HEK293 (cell line): ENCODE measurements around the gene RNF217.

Experiments used
- CTCF ChIA-PET: fragments of 350-600 bp; formaldehyde crosslinking; extraction: SDS; loops from one replicate; lab custom pipeline; 2021; ENCODE audit warnings: antibody characterized with exemption; lab: Yijun Ruan, JAX
- POLR2A ChIA-PET: fragments of 300-600 bp; formaldehyde crosslinking; extraction: SDS; loops from one replicate; lab custom pipeline; 2020; ENCODE audit warnings: antibody characterized with exemption, inconsistent platforms; lab: Yijun Ruan, JAX
- H3K27ac ChIP-seq: fragments of 200-500 bp; sonication (Bioruptor generic); 2 replicates; pipeline ENCODE4 v1.5.1; 2014; ENCODE audit warnings: low read depth, low read length, control low read depth, inconsistent platforms; ENCODE audit errors: extremely low read depth
- H3K36me3 ChIP-seq, 2 experiments: fragments of 200-500 bp in 1 of 2; sonication (Bioruptor generic) in 1 of 2; 1 replicate in 1 of 2; 2 replicates in 1 of 2; pipeline ENCODE4 v1.5.1; 2014 to 2017; ENCODE audit warnings: inconsistent platforms in 2 of 2, low read length in 2 of 2; ENCODE audit not compliant: control insufficient read depth in 2 of 2, insufficient read depth in 1 of 2
- H3K4me1 ChIP-seq: fragments of 200-500 bp; sonication (Bioruptor generic); 2 replicates; pipeline ENCODE4 v1.5.1; 2014; ENCODE audit warnings: mild to moderate bottlenecking, low read length, inconsistent platforms; ENCODE audit not compliant: control insufficient read depth, insufficient read depth
- H3K4me3 ChIP-seq: 2 replicates; pipeline ENCODE4 v1.5.1; 2011; ENCODE audit warnings: low read depth, mild to moderate bottlenecking, control low read depth, low read length, moderate library complexity
- H3K9me3 ChIP-seq: fragments of 200-500 bp; sonication (Bioruptor generic); 2 replicates; pipeline ENCODE4 v1.5.1; 2014; ENCODE audit warnings: low read depth, low read length, inconsistent platforms; ENCODE audit not compliant: control insufficient read depth, insufficient read depth
- MZF1 ChIP-seq: fragments of 450-650 bp; formaldehyde crosslinking; IDR thresholded peaks from 2 replicates; pipeline ENCODE4 v1.5.1; 2017; ENCODE audit warnings: missing biosample characterization, missing genetic modification characterization, borderline replicate concordance
- PRDM1 ChIP-seq: fragments of 450-650 bp; formaldehyde crosslinking; IDR thresholded peaks from 2 replicates; pipeline ENCODE4; 2016; ENCODE audit warnings: missing biosample characterization, missing genetic modification characterization
- SCRT1 ChIP-seq: fragments of 450-650 bp; formaldehyde crosslinking; IDR thresholded peaks from 2 replicates; pipeline ENCODE4 v1.5.1; 2016; ENCODE audit warnings: missing biosample characterization, missing genetic modification characterization, borderline replicate concordance
- SP2 ChIP-seq: fragments of 450-650 bp; formaldehyde crosslinking; IDR thresholded peaks from 2 replicates; pipeline ENCODE4 v1.5.1; 2016; ENCODE audit warnings: missing biosample characterization, missing genetic modification characterization
- SP3 ChIP-seq: fragments of 450-650 bp; formaldehyde crosslinking; IDR thresholded peaks from 2 replicates; pipeline ENCODE4 v1.5.1; 2016; ENCODE audit warnings: missing biosample characterization, missing genetic modification characterization
- SP7 ChIP-seq: fragments of 450-650 bp; formaldehyde crosslinking; IDR thresholded peaks from 2 replicates; pipeline ENCODE4 v1.5.1; 2016; ENCODE audit warnings: missing biosample characterization, missing genetic modification characterization
- ZBTB21 ChIP-seq: fragments of 450-650 bp; formaldehyde crosslinking; IDR thresholded peaks from 2 replicates; pipeline ENCODE4 v1.5.1; 2017; ENCODE audit warnings: missing biosample characterization, missing genetic modification characterization
- ZNF121 ChIP-seq: fragments of 450-650 bp; formaldehyde crosslinking; IDR thresholded peaks from 2 replicates; pipeline ENCODE4 v1.5.1; 2016; ENCODE audit warnings: missing biosample characterization, missing genetic modification characterization
- ZNF366 ChIP-seq: fragments of 450-650 bp; formaldehyde crosslinking; conservative IDR thresholded peaks from 2 replicates; pipeline ENCODE4 v1.5.1; 2016; ENCODE audit warnings: missing biosample characterization, missing genetic modification characterization
- ZNF561 ChIP-seq: fragments of 450-650 bp; IDR thresholded peaks from 2 replicates; pipeline ENCODE4 v1.5.1; 2018; ENCODE audit warnings: missing biosample characterization, missing genetic modification characterization, borderline replicate concordance
- ZNF658 ChIP-seq: fragments of 450-650 bp; formaldehyde crosslinking; IDR thresholded peaks from 2 replicates; pipeline ENCODE4; 2016; ENCODE audit warnings: missing biosample characterization, missing genetic modification characterization
- ZNF660 ChIP-seq: fragments of 450-650 bp; IDR thresholded peaks from 2 replicates; pipeline ENCODE4 v1.5.1; 2018; ENCODE audit warnings: missing biosample characterization, mild to moderate bottlenecking, missing genetic modification characterization
- ZNF747 ChIP-seq: fragments of 450-650 bp; formaldehyde crosslinking; IDR thresholded peaks from 2 replicates; pipeline ENCODE4 v1.5.1; 2016; ENCODE audit warnings: missing biosample characterization, missing genetic modification characterization
- ZNF768 ChIP-seq: fragments of 450-650 bp; formaldehyde crosslinking; IDR thresholded peaks from 2 replicates; pipeline ENCODE4 v1.5.1; 2018; ENCODE audit warnings: missing biosample characterization, mild to moderate bottlenecking, missing genetic modification characterization
- TF ChIP-seq, protein P1 (sequence below): fragments of 450-650 bp; formaldehyde crosslinking; conservative IDR thresholded peaks from 2 replicates; pipeline ENCODE4 v1.5.1; 2016; ENCODE audit warnings: low read depth, missing biosample characterization, missing genetic modification characterization
- TF ChIP-seq, protein P2 (sequence below): fragments of 450-650 bp; formaldehyde crosslinking; IDR thresholded peaks from 2 replicates; pipeline ENCODE4 v1.5.1; 2016; ENCODE audit warnings: missing biosample characterization, missing genetic modification characterization
- TF ChIP-seq, protein P3 (sequence below): fragments of 450-650 bp; formaldehyde crosslinking; IDR thresholded peaks from 2 replicates; pipeline ENCODE4 v1.5.1; 2016; ENCODE audit warnings: missing biosample characterization, missing genetic modification characterization, borderline replicate concordance
- TF ChIP-seq, protein P4 (sequence below): fragments of 450-650 bp; formaldehyde crosslinking; IDR thresholded peaks from 2 replicates; pipeline ENCODE4 v1.5.1; 2017; ENCODE audit warnings: missing biosample characterization, missing genetic modification characterization

Gene RNF217

DNA sequence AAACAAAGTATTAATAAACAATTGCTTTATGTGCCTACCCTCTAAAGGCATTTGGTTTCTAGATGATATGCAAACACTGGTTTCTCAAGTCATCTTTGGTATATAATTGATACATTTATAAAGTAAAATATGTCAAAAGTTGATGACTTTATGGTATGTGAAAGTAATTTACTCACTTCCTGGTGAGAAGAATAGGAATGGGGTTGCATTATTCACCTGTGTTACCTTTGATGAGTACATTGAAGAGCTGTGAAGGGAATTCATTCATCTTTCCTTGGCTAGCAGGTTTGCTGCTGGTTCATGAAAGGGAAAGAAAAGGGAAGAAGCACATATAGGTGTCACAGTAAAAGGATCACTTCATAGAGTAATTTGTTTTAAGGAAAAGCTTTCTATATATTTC is 20.4 kb downstream of the RNF217 start:
- peaks cover 29% of the 10 kb centered on the region for H3K4me1 ChIP-seq
- ChIA-PET POLR2A (interaction anchor here (1.0 kb wide), 1 partner anchor 31 kb away, joined by 5 read pairs; no protein-coding TSS in a partner anchor), CTCF (interaction anchor here (1.1 kb wide), 1 partner anchor 10 kb away, joined by 3 read pairs; no protein-coding TSS in a partner anchor)
- peaks cover 0 to 17% of the 10 kb centered on the region in 2 experiments; a peak in 1 of 3 replicates for H3K36me3 ChIP-seq
- no peaks in the 10 kb centered on the region for H3K9me3 ChIP-seq
- no peak overlapping the region for H3K27ac ChIP-seq
- no peak overlapping the region for H3K4me3 ChIP-seq
- TF ChIP-seq SP2 (tag by site-specific recombination) (no peak), ZNF768 (no peak), ZNF660 (tag by site-specific recombination) (no peak), ZNF747 (tag by site-specific recombination) (no peak), MZF1 (no peak), SCRT1 (tag by site-specific recombination) (no peak), SP3 (no peak), SP7 (tag by site-specific recombination) (no peak), ZBTB21 (tag by site-specific recombination) (no peak)
- TF ChIP-seq, protein P1, sequence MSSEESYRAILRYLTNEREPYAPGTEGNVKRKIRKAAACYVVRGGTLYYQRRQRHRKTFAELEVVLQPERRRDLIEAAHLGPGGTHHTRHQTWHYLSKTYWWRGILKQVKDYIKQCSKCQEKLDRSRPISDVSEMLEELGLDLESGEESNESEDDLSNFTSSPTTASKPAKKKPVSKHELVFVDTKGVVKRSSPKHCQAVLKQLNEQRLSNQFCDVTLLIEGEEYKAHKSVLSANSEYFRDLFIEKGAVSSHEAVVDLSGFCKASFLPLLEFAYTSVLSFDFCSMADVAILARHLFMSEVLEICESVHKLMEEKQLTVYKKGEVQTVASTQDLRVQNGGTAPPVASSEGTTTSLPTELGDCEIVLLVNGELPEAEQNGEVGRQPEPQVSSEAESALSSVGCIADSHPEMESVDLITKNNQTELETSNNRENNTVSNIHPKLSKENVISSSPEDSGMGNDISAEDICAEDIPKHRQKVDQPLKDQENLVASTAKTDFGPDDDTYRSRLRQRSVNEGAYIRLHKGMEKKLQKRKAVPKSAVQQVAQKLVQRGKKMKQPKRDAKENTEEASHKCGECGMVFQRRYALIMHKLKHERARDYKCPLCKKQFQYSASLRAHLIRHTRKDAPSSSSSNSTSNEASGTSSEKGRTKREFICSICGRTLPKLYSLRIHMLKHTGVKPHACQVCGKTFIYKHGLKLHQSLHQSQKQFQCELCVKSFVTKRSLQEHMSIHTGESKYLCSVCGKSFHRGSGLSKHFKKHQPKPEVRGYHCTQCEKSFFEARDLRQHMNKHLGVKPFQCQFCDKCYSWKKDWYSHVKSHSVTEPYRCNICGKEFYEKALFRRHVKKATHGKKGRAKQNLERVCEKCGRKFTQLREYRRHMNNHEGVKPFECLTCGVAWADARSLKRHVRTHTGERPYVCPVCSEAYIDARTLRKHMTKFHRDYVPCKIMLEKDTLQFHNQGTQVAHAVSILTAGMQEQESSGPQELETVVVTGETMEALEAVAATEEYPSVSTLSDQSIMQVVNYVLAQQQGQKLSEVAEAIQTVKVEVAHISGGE (tag by site-specific recombination), result no peak
- TF ChIP-seq, protein P2, sequence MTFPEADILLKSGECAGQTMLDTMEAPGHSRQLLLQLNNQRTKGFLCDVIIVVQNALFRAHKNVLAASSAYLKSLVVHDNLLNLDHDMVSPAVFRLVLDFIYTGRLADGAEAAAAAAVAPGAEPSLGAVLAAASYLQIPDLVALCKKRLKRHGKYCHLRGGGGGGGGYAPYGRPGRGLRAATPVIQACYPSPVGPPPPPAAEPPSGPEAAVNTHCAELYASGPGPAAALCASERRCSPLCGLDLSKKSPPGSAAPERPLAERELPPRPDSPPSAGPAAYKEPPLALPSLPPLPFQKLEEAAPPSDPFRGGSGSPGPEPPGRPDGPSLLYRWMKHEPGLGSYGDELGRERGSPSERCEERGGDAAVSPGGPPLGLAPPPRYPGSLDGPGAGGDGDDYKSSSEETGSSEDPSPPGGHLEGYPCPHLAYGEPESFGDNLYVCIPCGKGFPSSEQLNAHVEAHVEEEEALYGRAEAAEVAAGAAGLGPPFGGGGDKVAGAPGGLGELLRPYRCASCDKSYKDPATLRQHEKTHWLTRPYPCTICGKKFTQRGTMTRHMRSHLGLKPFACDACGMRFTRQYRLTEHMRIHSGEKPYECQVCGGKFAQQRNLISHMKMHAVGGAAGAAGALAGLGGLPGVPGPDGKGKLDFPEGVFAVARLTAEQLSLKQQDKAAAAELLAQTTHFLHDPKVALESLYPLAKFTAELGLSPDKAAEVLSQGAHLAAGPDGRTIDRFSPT (tag by site-specific recombination), result no peak

DNA sequence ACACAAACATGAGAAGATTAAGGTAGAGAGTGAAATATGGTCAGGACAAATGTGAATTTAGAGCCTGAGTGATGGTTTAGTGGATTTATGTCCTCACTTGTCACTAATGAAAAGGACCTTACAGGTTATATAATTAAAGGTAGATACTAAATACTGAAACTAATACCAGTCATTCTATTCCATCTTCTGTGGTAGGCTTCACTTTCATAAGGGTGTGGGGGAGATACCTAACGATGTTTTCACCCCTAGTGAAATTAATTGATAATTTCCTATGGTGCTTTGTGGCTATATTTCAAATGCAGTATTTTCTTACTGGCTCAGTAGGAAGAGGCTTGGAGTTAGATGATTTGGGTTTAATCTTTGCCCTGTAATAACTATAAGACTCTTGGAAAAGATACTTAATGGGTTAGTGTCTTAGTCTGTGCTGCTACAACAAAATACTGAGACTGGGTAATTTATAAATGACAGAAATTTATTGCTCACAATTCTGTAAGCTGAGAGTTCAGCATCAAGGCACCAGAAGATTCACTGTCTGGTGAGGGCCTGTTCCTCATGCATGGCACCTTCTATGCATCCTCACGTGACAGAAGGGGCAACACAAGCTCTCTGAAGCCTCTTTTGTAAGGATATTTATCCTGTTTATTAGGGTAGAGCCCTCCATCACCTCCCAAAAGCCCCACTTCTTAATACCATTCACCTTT is 21.3 kb downstream of the RNF217 start:
- Histone ChIP-seq H3K4me1 (peaks cover 35% of the 10 kb centered on the region), H3K27ac (no peak overlapping the region), H3K36me3 (peaks cover 0 to 9% of the 10 kb centered on the region in 2 experiments; a peak in 1 of 3 replicates), H3K4me3 (no peak overlapping the region), H3K9me3 (no peaks in the 10 kb centered on the region)
- POLR2A ChIA-PET, result interaction anchor here (0.7 to 1.0 kb wide), 2 partner anchors 30 to 115 kb away, joined by 5 to 7 read pairs; no protein-coding TSS in a partner anchor
- no peak for TF ChIP-seq ZNF366 (tag by site-specific recombination)
- no peak for TF ChIP-seq ZNF121
- TF ChIP-seq, protein P3, sequence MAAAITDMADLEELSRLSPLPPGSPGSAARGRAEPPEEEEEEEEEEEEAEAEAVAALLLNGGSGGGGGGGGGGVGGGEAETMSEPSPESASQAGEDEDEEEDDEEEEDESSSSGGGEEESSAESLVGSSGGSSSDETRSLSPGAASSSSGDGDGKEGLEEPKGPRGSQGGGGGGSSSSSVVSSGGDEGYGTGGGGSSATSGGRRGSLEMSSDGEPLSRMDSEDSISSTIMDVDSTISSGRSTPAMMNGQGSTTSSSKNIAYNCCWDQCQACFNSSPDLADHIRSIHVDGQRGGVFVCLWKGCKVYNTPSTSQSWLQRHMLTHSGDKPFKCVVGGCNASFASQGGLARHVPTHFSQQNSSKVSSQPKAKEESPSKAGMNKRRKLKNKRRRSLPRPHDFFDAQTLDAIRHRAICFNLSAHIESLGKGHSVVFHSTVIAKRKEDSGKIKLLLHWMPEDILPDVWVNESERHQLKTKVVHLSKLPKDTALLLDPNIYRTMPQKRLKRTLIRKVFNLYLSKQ (tag by site-specific recombination), result no peak
- TF ChIP-seq, protein P4, sequence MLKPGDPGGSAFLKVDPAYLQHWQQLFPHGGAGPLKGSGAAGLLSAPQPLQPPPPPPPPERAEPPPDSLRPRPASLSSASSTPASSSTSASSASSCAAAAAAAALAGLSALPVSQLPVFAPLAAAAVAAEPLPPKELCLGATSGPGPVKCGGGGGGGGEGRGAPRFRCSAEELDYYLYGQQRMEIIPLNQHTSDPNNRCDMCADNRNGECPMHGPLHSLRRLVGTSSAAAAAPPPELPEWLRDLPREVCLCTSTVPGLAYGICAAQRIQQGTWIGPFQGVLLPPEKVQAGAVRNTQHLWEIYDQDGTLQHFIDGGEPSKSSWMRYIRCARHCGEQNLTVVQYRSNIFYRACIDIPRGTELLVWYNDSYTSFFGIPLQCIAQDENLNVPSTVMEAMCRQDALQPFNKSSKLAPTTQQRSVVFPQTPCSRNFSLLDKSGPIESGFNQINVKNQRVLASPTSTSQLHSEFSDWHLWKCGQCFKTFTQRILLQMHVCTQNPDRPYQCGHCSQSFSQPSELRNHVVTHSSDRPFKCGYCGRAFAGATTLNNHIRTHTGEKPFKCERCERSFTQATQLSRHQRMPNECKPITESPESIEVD (tag by site-specific recombination), result 0 out of 2 replicates have a peak, but pooled peaks have one; percentile 10
- no peak for TF ChIP-seq ZBTB21 (tag by site-specific recombination)
- TF ChIP-seq ZNF561 (tag by site-specific recombination), result no peak
- TF ChIP-seq ZNF658 (tag by site-specific recombination), result no peak
- TF ChIP-seq PRDM1, result peak; percentile 81
- CTCF ChIA-PET, result interaction anchor here (1.1 kb wide), 1 partner anchor 11 kb away, joined by 3 read pairs; no protein-coding TSS in a partner anchor
